ENCODE measurements around the gene ANKRD13B. TPM values are rescaled to one million over a fixed set of nuclear protein-coding genes. Genes with fewer than 3 reads are reported as not detected.

The ANKRD13B gene
- total RNA-seq, 1 donor from 2014 or later, result 12.0 TPM

Other genes starting within 250 kb of the ANKRD13B start
- 60.2 and 63.6 TPM in 2 replicates for gene TAOK1, start 202.8 kb upstream of the ANKRD13B start, total RNA-seq
- gene ABHD15, start 26.1 kb upstream of the ANKRD13B start, total RNA-seq, result 15.7 and 16.6 TPM in 2 replicates
- 69.2 and 69.8 TPM in 2 replicates for gene TP53I13, start 24.4 kb upstream of the ANKRD13B start, total RNA-seq
- 59.2 and 61.3 TPM in 2 replicates for gene GIT1, start 3.5 kb upstream of the ANKRD13B start, total RNA-seq
- 1.9 and 2.8 TPM in 2 replicates for gene CORO6, start 29.8 kb downstream of the ANKRD13B start, total RNA-seq

All from T-helper 1 cell treated with Interleukin-12 subunit alpha and Interleukin-12 subunit beta and Interleukin-4 antibody, amounts not matched to agents 30 ng/mL and 1 ng/mL, for 36 hours (primary cell).